GM18951 (cell line): Measurements from ENCODE around the gene CDH13.

Experiments
- POLR2A ChIP-seq: IDR thresholded peaks from 4 replicates; pipeline ENCODE4 v1.6.1; 2011; ENCODE audit warnings: mild to moderate bottlenecking; ENCODE audit not compliant: insufficient read length, insufficient read depth; ENCODE audit errors: extremely low read depth
- in situ Hi-C: fragments of 300-500 bp; cut with MboI; formaldehyde crosslinking; loops from one replicate; pipeline ENCODE4 v1.12.0; 2022; ENCODE audit warnings: low sequenced_read_pairs, mixed read lengths, inconsistent platforms; ENCODE audit not compliant: unreplicated experiment

The CDH13 gene

DNA sequence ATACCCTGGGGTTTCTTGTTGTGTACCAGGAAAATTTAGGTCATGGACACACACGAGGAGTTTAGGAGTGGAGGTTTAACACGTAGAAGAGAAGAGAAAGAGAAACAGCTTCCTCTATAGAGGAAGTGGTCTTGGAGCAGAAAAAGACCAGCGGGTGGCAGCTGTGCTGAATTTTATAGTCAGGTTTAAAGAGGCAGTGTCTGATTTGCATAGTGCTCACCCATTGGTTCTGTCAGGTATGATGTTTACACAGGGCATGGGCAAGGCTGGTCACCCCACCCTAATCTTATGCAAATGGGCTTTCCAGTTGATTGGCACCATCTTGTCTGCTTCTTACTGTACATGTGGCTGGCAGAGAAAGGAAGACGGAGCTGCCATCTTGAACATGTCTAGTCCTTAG lies 309.0 kb downstream of the CDH13 start:
- TF ChIP-seq POLR2A: no peak
- in situ Hi-C loops: no loop called here

DNA sequence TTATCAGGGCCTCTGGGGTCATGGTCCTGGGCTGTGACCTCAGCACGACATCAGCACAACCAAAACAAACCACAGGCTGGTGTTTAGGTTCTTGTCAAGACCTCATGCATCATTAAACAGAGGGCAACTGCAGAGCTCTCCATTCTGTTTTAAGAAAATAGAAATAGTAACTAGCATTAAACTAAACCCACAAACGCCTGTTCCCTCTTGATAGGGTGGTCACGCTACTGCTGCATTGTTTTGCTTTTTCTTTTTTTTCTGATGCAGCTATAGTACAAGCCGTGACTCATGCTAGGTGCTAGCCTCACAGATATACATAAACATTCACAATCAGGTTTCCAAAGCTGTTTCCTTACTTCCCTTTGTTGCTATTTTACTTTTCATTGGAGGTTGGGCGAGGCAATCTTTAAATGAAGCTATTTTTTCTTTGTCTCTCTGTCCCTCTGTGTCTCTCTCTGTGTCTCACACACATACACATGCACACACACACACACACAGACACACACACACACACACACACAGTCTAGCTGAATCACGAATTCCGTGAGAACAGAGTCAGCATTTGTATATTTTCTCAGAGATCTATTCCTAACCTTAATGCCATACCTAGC lies 310.3 kb downstream of the CDH13 start:
- in situ Hi-C loops: no loop called here

DNA sequence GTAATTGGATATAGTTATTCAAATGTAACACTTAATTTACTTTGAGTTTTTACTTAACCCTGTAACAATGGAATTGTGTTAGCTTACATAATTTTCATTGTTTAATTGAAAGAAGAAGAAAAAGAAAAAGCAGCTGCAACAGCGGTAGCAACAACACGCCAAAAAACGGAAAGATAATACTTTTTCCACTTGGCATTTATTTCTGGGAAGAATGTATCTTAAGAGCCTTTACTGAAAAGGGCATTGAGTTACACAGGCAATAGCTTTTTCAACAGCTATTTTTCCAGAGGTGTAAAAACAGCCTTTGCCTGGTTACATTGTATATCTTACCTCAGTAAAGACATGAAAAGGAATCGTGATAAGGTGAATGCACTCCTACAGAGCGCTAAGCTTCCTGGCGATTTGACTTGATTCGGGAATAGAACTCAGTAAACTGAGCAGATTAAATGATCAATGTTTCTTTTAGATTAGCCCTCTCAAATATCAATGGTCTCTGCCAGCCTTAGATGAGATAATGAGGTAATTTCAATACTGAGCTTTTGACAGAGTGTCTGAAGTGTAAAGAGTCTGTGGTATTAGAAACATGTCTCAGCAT lies 311.3 kb downstream of the CDH13 start:
- no peak for TF ChIP-seq POLR2A
- in situ Hi-C loops: no loop called here

More for the DNA sequence above, 310.3 kb downstream of the CDH13 start:
- no peak for TF ChIP-seq POLR2A

DNA sequence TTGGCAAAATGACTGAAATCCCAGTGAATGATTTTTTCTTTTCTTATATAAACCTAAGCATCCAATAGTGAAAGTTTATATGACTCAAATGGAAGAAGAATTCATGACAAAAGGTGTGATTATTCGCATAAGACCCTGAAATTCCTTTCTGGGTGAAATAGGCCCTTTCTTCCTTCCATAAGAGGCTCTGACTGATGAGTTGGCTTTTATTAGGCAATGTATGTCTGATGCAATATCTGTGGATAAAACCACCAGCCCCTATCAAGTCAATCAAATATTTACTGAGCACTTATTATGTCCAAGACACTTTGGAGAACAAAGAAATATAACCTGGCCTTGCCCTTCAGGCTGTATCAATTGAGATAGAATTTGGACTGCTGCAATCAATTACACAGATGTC lies 316.6 kb downstream of the CDH13 start:
- in situ Hi-C loops: no loop called here
- no peak for TF ChIP-seq POLR2A

DNA sequence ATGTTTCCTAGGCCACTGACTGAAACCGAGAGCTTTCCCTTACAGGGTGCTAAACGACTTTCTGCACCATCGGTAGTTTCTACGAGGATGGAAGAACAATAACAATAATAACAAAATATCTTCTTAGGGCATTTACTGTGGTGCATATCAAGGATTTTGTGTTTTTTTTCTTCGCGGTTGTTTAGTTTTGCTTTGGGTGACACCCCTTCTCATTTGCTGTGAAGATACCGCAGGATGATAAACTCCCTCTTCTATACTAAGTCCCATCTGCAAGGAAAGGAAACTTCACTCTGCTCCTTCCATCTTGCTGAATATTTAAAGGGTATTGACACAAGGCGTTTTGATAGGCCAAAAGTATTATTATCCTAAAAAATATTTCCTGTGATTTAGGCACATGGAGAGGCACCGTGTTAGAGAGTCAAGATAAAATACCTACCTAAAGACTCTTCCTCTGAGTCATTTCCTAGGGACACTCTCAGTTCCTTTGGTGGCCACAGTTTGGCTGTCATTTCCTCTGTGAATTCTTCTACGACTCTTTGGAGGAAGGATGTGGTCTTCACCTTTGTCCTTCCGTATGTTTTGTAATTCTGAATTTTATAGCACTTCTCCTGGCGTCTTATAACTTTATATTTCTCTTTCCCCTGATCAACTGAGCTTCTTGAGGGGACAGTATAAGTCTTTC lies 318.8 kb downstream of the CDH13 start:
- no peak for TF ChIP-seq POLR2A
- in situ Hi-C loops: no loop called here

DNA sequence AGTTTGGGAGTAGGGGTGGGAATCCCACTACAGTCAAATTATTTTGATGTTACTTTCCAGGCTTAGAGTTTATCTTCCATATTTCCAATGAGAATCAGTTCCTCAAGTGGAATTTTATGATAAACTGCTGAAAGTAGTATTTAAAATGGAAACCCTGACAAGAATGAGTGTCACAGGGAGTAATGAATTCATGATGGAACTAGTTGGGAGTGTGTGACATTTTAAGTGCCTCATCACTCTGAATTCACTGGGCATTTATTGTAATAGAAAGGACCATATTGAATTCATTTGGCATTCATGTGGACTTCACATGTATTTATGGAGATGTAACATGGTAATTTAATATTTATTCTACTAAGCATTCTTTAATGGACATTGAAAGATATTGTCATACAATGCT lies 320.9 kb downstream of the CDH13 start:
- in situ Hi-C loops: no loop called here
- TF ChIP-seq POLR2A: no peak

DNA sequence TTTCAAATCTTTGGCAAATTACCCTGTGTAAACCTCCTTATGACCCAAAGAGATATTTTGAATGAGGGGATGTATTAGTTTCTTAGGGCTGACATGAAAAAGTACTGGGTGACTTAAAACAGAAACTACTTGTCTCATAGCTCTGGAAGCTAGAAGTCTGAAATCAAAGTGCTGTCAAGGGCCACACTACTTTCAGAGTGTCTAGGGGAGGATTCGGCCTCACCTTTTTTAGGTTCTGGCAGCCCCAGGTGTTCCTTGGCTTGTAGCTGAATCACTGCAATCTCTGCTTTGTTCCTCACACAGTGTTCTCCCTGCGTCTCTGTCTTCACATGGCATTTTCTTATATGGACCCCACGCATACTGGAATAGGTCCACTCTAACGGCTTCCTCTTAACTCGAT lies 322.2 kb downstream of the CDH13 start:
- no peak for TF ChIP-seq POLR2A
- in situ Hi-C loops: no loop called here

DNA sequence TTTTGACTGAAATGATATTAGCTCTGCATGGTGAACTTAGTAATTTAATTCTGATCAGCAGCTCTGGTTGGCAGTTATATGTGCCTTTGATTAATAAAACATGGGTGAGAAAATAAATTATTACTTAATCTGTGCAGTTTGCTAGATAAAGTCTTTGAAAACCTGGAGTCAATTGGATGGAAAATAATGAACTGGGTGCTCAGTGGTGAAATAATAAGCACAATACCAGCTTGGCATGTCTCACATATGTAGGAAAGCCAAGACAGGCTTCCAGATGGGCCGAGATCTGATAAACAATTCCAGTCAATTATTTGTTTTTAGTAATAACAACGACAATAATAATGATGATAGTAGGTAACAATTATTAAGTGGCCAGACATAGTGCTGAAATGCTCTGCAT lies 326.7 kb downstream of the CDH13 start:
- in situ Hi-C loops: no loop called here
- TF ChIP-seq POLR2A: no peak

DNA sequence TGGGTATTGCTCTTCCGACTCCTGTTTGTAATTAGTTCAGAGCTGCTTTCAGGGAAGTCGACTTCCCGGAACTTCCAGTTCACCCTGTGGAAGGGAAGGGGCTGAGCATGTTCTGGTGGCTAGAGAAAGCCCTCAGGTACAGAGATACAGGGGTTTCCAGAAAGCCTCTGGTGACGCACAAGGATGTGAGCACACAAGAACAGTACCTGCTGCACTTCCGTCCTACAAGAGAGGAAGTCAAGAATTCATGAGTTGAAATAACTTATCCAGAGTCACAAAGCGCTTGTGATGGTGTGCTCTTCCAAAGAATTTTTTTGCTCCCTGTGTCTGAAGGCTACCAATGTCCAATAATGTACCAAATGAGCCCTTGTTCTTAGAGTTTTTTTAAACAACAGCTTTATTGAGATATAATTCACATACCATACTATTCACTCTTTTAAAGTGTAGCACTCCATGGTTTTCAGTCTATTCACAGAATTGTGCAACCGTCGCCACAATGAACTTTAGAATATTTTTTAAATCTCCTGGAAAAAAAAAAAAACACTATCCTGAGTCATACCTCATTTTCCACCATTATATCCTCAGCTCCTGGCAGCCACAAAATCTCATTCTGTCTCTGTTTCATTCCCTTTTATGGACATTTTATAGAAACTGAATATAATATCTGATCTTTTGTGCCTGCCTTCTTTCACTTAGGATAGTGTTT lies 327.6 kb downstream of the CDH13 start:
- TF ChIP-seq POLR2A: no peak
- in situ Hi-C loops: no loop called here

DNA sequence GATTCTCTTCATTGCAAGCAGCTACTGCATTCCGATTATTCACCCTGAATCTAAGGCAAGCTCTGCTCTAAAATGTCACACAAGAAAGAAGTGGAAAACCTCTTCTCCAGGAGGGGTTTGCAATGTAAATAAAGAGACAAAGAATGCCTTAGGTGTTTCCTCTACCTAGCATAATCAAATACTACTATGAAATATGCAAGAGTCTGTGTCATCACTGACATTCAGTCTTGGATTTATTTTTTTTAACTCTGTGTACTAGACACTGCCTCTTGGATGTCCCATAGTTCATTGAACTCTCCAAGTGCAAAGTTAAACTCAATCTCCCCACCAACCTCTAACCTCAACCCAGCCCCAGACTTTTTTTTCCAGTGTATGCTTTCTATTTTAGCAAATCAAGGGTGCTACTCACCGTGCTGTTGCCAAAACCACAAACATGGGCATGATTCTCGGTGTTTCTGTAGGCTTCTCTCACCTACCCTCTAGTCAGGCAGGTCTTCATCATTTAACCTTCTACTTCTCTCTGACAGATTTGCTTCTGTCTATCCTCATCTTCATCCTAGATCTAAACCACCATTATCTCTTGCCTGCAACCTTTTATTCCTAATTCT lies 329.1 kb downstream of the CDH13 start:
- no peak for TF ChIP-seq POLR2A
- in situ Hi-C loops: no loop called here

DNA sequence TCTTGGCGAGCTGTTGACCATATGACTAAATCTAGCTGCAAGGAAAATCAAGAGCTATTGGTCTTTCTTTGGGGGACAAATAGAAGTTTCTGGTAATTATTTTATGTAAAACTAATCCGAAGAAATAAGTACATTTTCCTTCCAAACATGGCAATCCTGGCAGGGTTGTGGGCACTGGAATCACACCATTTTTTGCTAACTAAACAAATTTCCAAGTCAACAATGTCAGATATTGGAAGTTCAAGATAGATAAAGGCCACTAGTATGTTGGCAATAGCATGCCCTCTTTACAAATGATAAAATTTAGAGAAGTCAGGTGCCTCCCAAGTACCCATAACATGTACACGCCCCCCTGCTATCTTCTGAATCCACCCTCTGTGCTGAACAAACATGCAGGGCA lies 330.4 kb downstream of the CDH13 start:
- in situ Hi-C loops: no loop called here
- no peak for TF ChIP-seq POLR2A

DNA sequence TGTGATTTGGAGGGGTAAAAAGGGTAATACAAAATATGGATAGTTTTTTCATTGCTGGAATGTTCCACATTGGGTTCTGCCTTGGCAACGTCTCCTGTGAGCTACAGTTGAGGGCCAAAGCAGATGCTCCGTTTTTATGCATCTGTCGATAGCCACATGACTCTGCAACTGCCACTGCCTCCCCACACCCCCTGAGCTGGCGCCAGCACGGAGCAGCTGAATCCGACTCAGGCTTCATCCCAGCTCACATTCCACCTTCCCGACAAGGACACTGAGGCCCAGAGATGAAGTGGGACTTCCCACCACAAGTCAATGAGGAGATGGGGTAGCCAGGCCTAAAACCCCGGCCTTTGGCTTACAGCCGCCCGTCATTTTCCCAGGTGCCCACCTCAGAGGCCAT lies 334.1 kb downstream of the CDH13 start:
- in situ Hi-C loops: no loop called here
- TF ChIP-seq POLR2A: no peak

DNA sequence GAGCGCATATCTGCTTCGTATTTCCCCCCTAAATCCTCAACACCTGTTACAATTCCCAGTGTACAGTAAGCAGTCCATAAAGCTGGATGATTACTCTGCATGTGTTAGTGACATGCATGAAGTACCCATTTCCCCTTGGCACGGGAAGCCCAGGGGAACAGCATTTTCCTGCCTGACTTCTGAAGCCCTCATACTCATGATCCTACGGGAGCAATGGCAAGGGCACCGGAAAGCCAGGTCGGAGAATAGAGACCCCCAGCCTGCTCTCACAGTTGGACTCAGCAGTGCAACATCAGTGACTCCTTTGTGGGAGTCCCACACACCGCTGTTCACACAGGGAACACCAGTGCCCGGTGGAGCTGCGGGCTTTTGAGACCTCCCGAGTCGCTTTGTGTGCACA lies 336.9 kb downstream of the CDH13 start:
- no peak for TF ChIP-seq POLR2A
- in situ Hi-C loops: no loop called here

DNA sequence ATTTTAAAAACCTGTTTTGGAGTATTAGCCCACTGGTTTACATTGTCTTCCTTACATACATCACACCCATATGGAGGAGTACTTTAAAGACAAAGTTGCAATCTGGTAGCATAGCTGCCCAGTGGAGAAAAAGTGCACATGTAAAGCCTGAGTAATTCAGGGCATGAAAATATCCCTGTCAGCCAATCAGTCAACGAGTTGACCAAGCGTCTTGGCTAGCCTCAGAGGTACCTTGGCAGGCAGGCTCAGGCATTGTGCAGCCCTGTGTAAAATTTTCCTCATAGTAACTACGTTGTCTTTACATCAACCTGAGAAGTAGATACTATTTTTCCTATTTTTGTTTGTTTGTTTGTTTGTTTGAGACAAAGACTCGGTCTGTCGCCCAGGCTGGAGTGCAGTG lies 339.0 kb downstream of the CDH13 start:
- in situ Hi-C loops: no loop called here
- TF ChIP-seq POLR2A: no peak

DNA sequence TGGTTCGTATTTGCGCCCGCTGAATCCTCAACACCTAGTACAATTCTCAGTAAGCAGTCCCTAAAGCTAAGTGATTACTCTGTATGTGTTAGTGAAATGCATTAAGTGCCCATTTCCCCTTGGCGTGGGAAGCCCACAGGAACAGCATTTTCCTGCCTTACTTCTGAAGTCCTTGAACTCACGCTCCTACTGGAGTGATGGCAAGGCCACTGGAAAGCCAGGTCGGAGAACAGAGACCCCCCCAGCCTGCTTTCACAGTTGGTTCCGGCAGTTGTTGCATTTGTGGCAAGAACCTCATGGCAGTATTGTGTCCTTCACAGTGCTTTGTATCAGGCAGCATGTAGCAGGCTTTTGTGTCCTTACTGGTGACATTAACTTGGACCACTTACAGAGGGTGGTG lies 340.7 kb downstream of the CDH13 start:
- TF ChIP-seq POLR2A: no peak
- in situ Hi-C loops: no loop called here
